Skeletal muscle satellite cell (primary cell): ENCODE results near the gene SVEP1.

Experiments used
- H3K27me3 ChIP-seq: 2 replicates; pipeline ENCODE4 v1.7.0; 2013; ENCODE audit warnings: low read length; ENCODE audit not compliant: control insufficient read depth, insufficient read depth
- H3K36me3 ChIP-seq: 2 replicates; pipeline ENCODE4 v1.7.0; 2013; ENCODE audit warnings: mild to moderate bottlenecking, control low read depth, low read length; ENCODE audit not compliant: insufficient read depth
- H3K4me1 ChIP-seq: 2 replicates; pipeline ENCODE4 v1.7.0; 2013; ENCODE audit warnings: low read length; ENCODE audit not compliant: control insufficient read depth, insufficient read depth
- H3K4me2 ChIP-seq: 2 replicates; pipeline ENCODE4 v1.7.0; 2013; ENCODE audit warnings: mild to moderate bottlenecking, low read length
- H3K4me3 ChIP-seq: 2 replicates; pipeline ENCODE4 v1.7.0; 2013; ENCODE audit warnings: low read length
- H3K9ac ChIP-seq: 2 replicates; pipeline ENCODE4 v1.7.0; 2013; ENCODE audit warnings: mild to moderate bottlenecking, low read depth, low read length, moderate library complexity
- H3K9me3 ChIP-seq: replicated peaks from 2 replicates; pipeline ENCODE4 v1.7.0; 2013; ENCODE audit warnings: mild to moderate bottlenecking, control low read depth, low read length

SVEP1 gene

GRCh38 chr9:110468950-110469349, 110.6 kb downstream of the SVEP1 start:
- H3K9me3 ChIP-seq, result no peaks in the 10 kb centered on the region
- H3K9ac ChIP-seq, result no peak overlapping the region
- no peaks in the 10 kb centered on the region for H3K4me1 ChIP-seq
- H3K36me3 ChIP-seq, result no peaks in the 10 kb centered on the region
- H3K27me3 ChIP-seq, result no peaks in the 10 kb centered on the region
- H3K4me3 ChIP-seq, result no peak overlapping the region
- H3K4me2 ChIP-seq, result no peak overlapping the region

- Histone ChIP-seq H3K27me3 (no peaks in the 10 kb centered on the region), H3K4me3 (no peak overlapping the region), H3K36me3 (no peaks in the 10 kb centered on the region)
These were observed 114.4 kb downstream of the SVEP1 start for GRCh38 chr9:110465190-110465589.

GRCh38 chr9:110464321-110464720, 115.2 kb downstream of the SVEP1 start:
- Histone ChIP-seq H3K36me3 (no peaks in the 10 kb centered on the region), H3K4me2 (no peak overlapping the region), H3K27me3 (no peaks in the 10 kb centered on the region), H3K9ac (no peak overlapping the region), H3K9me3 (no peaks in the 10 kb centered on the region), H3K4me1 (no peaks in the 10 kb centered on the region), H3K4me3 (no peak overlapping the region)

More at GRCh38 chr9:110465190-110465589, 114.4 kb downstream of the SVEP1 start:
- H3K9ac ChIP-seq, result no peak overlapping the region
- H3K4me1 ChIP-seq, result no peaks in the 10 kb centered on the region
- H3K4me2 ChIP-seq, result no peak overlapping the region
- H3K9me3 ChIP-seq, result no peaks in the 10 kb centered on the region

- Histone ChIP-seq H3K4me3 (no peak overlapping the region), H3K4me1 (no peaks in the 10 kb centered on the region), H3K9ac (no peak overlapping the region)
These were observed 116.0 kb downstream of the SVEP1 start for GRCh38 chr9:110463499-110463898.

GRCh38 chr9:110457245-110457644, 122.3 kb downstream of the SVEP1 start:
- Histone ChIP-seq H3K4me2 (no peak overlapping the region), H3K27me3 (no peaks in the 10 kb centered on the region), H3K9me3 (no peaks in the 10 kb centered on the region), H3K36me3 (no peaks in the 10 kb centered on the region), H3K4me3 (no peak overlapping the region), H3K4me1 (no peaks in the 10 kb centered on the region), H3K9ac (no peak overlapping the region)

More at GRCh38 chr9:110463499-110463898, 116.0 kb downstream of the SVEP1 start:
- Histone ChIP-seq H3K9me3 (no peaks in the 10 kb centered on the region), H3K27me3 (no peaks in the 10 kb centered on the region), H3K36me3 (no peaks in the 10 kb centered on the region), H3K4me2 (no peak overlapping the region)

- Histone ChIP-seq H3K36me3 (no peaks in the 10 kb centered on the region), H3K27me3 (no peaks in the 10 kb centered on the region), H3K9ac (no peak overlapping the region), H3K4me1 (no peaks in the 10 kb centered on the region), H3K4me3 (no peak overlapping the region), H3K4me2 (no peak overlapping the region), H3K9me3 (no peaks in the 10 kb centered on the region)
These were observed 122.9 kb downstream of the SVEP1 start for GRCh38 chr9:110456681-110457080.

- Histone ChIP-seq H3K9ac (no peak overlapping the region), H3K9me3 (no peaks in the 10 kb centered on the region), H3K27me3 (no peaks in the 10 kb centered on the region), H3K36me3 (no peaks in the 10 kb centered on the region), H3K4me2 (no peak overlapping the region), H3K4me3 (no peak overlapping the region), H3K4me1 (no peaks in the 10 kb centered on the region)
These were observed 123.7 kb downstream of the SVEP1 start for GRCh38 chr9:110455860-110456259.

GRCh38 chr9:110452227-110452801, 127.2 kb downstream of the SVEP1 start:
- Histone ChIP-seq H3K9ac (no peak overlapping the region), H3K4me2 (no peak overlapping the region), H3K4me3 (no peak overlapping the region), H3K27me3 (no peaks in the 10 kb centered on the region), H3K4me1 (no peaks in the 10 kb centered on the region), H3K36me3 (peaks cover 3% of the 10 kb centered on the region), H3K9me3 (no peaks in the 10 kb centered on the region)

GRCh38 chr9:110451726-110452125, 127.8 kb downstream of the SVEP1 start:
- Histone ChIP-seq H3K4me2 (no peak overlapping the region), H3K36me3 (peaks cover 5% of the 10 kb centered on the region), H3K4me1 (no peaks in the 10 kb centered on the region), H3K9ac (no peak overlapping the region), H3K4me3 (no peak overlapping the region), H3K27me3 (no peaks in the 10 kb centered on the region), H3K9me3 (peaks cover 2% of the 10 kb centered on the region)

GRCh38 chr9:110447476-110447875, 132.1 kb downstream of the SVEP1 start:
- H3K4me1 ChIP-seq, result peaks cover 21% of the 10 kb centered on the region
- no peaks in the 10 kb centered on the region for H3K27me3 ChIP-seq
- H3K4me3 ChIP-seq, result no peak overlapping the region
- peaks cover 9% of the 10 kb centered on the region for H3K9me3 ChIP-seq
- H3K9ac ChIP-seq, result no peak overlapping the region
- peaks cover 12% of the 10 kb centered on the region for H3K36me3 ChIP-seq
- no peak overlapping the region for H3K4me2 ChIP-seq

- H3K4me1 ChIP-seq, result peaks cover 21% of the 10 kb centered on the region
- H3K4me3 ChIP-seq, result no peak overlapping the region
- no peak overlapping the region for H3K4me2 ChIP-seq
- no peaks in the 10 kb centered on the region for H3K27me3 ChIP-seq
- no peak overlapping the region for H3K9ac ChIP-seq
- H3K36me3 ChIP-seq, result peaks cover 12% of the 10 kb centered on the region
- H3K9me3 ChIP-seq, result peaks cover 9% of the 10 kb centered on the region
These were observed 133.4 kb downstream of the SVEP1 start for GRCh38 chr9:110446171-110446570.

GRCh38 chr9:110444911-110445310, 134.6 kb downstream of the SVEP1 start:
- peak overlapping the region; percentile 69 for H3K9ac ChIP-seq
- no peaks in the 10 kb centered on the region for H3K27me3 ChIP-seq
- no peak overlapping the region for H3K4me2 ChIP-seq
- no peak overlapping the region for H3K4me3 ChIP-seq
- H3K36me3 ChIP-seq, result peaks cover 12% of the 10 kb centered on the region
- H3K9me3 ChIP-seq, result peaks cover 9% of the 10 kb centered on the region
- H3K4me1 ChIP-seq, result peaks cover 30% of the 10 kb centered on the region
